HG03439 (cell line): Measurements from ENCODE around the gene DDOST.
"Not testable (repeated sequence)": the region's sequence is repeated elsewhere in the genome, so short reads cannot be mapped to it uniquely, and the experiment has no call there.

ENCODE experiments used
- ATAC-seq: cut with Tn5 transposase; IDR thresholded peaks from one replicate; pipeline ENCODE4 v1.9.1; 2021; ENCODE audit warnings: mild to moderate bottlenecking, moderate library complexity; ENCODE audit not compliant: unreplicated experiment

Gene DDOST

GRCh38 chr1:20626524-20626923 is 34.6 kb downstream of the DDOST start:
- ATAC-seq = no peak

- no peak for ATAC-seq
Measured at GRCh38 chr1:20626098-20626427, 35.1 kb downstream of the DDOST start.

- no peak for ATAC-seq
Measured at GRCh38 chr1:20625176-20626097, 35.7 kb downstream of the DDOST start.

- no peak for ATAC-seq
Measured at GRCh38 chr1:20624709-20625108, 36.5 kb downstream of the DDOST start.

- ATAC-seq = no peak
Measured at GRCh38 chr1:20621012-20621411, 40.2 kb downstream of the DDOST start.

- no peak for ATAC-seq
Measured at GRCh38 chr1:20619999-20620398, 41.2 kb downstream of the DDOST start.

GRCh38 chr1:20618550-20618949 is 42.6 kb downstream of the DDOST start:
- ATAC-seq = no peak

- no peak for ATAC-seq
Measured at GRCh38 chr1:20616847-20617487, 44.2 kb downstream of the DDOST start.

- ATAC-seq = no peak
Measured at GRCh38 chr1:20615946-20616846, 45.0 kb downstream of the DDOST start.

- ATAC-seq = no peak
Measured at GRCh38 chr1:20614131-20614579, 47.0 kb downstream of the DDOST start.

GRCh38 chr1:20612221-20612746 is 48.9 kb downstream of the DDOST start:
- ATAC-seq = no peak

GRCh38 chr1:20611652-20612051 is 49.5 kb downstream of the DDOST start:
- ATAC-seq = no peak

- no peak for ATAC-seq
Measured at GRCh38 chr1:20610970-20611369, 50.2 kb downstream of the DDOST start.

- no peak for ATAC-seq
Measured at GRCh38 chr1:20609541-20609940, 51.6 kb downstream of the DDOST start.

- not testable (repeated sequence) for ATAC-seq
Measured at GRCh38 chr1:20606801-20607570, 54.2 kb downstream of the DDOST start.

- ATAC-seq = no peak
Measured at GRCh38 chr1:20604678-20605077, 56.5 kb downstream of the DDOST start.

GRCh38 chr1:20603504-20604464 is 57.4 kb downstream of the DDOST start:
- no peak for ATAC-seq

GRCh38 chr1:20602851-20603450 is 58.2 kb downstream of the DDOST start:
- no peak for ATAC-seq
